ENCODE measurements around the gene AUTS2.

The AUTS2 gene

GRCh38 chr7:69840248-69840647, 242.0 kb downstream of the AUTS2 start:
- no peak for TF ChIP-seq FOXM1 (IDR thresholded peaks at IDR 0.05; ENCODE audit: borderline replicate concordance)
- TF ChIP-seq NFRKB (IDR thresholded peaks at IDR 0.05) = no peak
- TF ChIP-seq ARNT (IDR thresholded peaks at IDR 0.05) = no peak
- no peak for TF ChIP-seq FOXA1 (IDR thresholded peaks at IDR 0.05)
- TF ChIP-seq BHLHE40 (IDR thresholded peaks at IDR 0.05; ENCODE audit: borderline replicate concordance) = no peak
- no peak for TF ChIP-seq PKNOX1 (IDR thresholded peaks at IDR 0.05)
- TF ChIP-seq L3MBTL2 (conservative IDR thresholded peaks at IDR 0.05) = no peak
- TF ChIP-seq LEF1 (IDR thresholded peaks at IDR 0.05; ENCODE audit: borderline replicate concordance) = no peak
- TF ChIP-seq CTBP1 (IDR thresholded peaks at IDR 0.05; ENCODE audit: borderline replicate concordance) = no peak
- TF ChIP-seq SUZ12 (IDR thresholded peaks at IDR 0.05) = no peak
- no peak for TF ChIP-seq FOXK2 (IDR thresholded peaks at IDR 0.05)
- TF ChIP-seq ZNF384 (IDR thresholded peaks at IDR 0.05) = no peak
- no peak for TF ChIP-seq SP1 (IDR thresholded peaks at IDR 0.05)
- no peak for TF ChIP-seq TARDBP (IDR thresholded peaks at IDR 0.05)
- TF ChIP-seq ELF4 (IDR thresholded peaks at IDR 0.05) = no peak
- no peak for TF ChIP-seq HDGF (IDR thresholded peaks at IDR 0.05; ENCODE audit: borderline replicate concordance)
- POLR2A ChIA-PET = no interaction called here
- CTCF ChIA-PET = no interaction called here
- no peak for DNase-seq (ENCODE audit: extremely low spot score)

- ChIA-PET POLR2A (no interaction called here), CTCF (no interaction called here)
- no peak for DNase-seq (ENCODE audit: extremely low spot score)
- no peak for TF ChIP-seq L3MBTL2 (conservative IDR thresholded peaks at IDR 0.05)
- no peak for TF ChIP-seq FOXA1 (IDR thresholded peaks at IDR 0.05)
- TF ChIP-seq NFRKB (IDR thresholded peaks at IDR 0.05) = no peak
- TF ChIP-seq TARDBP (IDR thresholded peaks at IDR 0.05) = no peak
- TF ChIP-seq ARNT (IDR thresholded peaks at IDR 0.05) = no peak
- no peak for TF ChIP-seq BHLHE40 (IDR thresholded peaks at IDR 0.05; ENCODE audit: borderline replicate concordance)
- no peak for TF ChIP-seq ELF4 (IDR thresholded peaks at IDR 0.05)
- TF ChIP-seq CTBP1 (IDR thresholded peaks at IDR 0.05; ENCODE audit: borderline replicate concordance) = no peak
- TF ChIP-seq LEF1 (IDR thresholded peaks at IDR 0.05; ENCODE audit: borderline replicate concordance) = no peak
- no peak for TF ChIP-seq SUZ12 (IDR thresholded peaks at IDR 0.05)
- TF ChIP-seq SP1 (IDR thresholded peaks at IDR 0.05) = no peak
Measured at GRCh38 chr7:69843653-69844052, 245.4 kb downstream of the AUTS2 start.

- no peak for TF ChIP-seq ELF4 (IDR thresholded peaks at IDR 0.05)
- no peak for TF ChIP-seq CTBP1 (IDR thresholded peaks at IDR 0.05; ENCODE audit: borderline replicate concordance)
- TF ChIP-seq HDGF (IDR thresholded peaks at IDR 0.05; ENCODE audit: borderline replicate concordance) = no peak
- TF ChIP-seq FOXA1 (IDR thresholded peaks at IDR 0.05) = no peak
- no peak for TF ChIP-seq BHLHE40 (IDR thresholded peaks at IDR 0.05; ENCODE audit: borderline replicate concordance)
- TF ChIP-seq NFRKB (IDR thresholded peaks at IDR 0.05) = no peak
- no peak for TF ChIP-seq TARDBP (IDR thresholded peaks at IDR 0.05)
- no peak for TF ChIP-seq LEF1 (IDR thresholded peaks at IDR 0.05; ENCODE audit: borderline replicate concordance)
- TF ChIP-seq PKNOX1 (IDR thresholded peaks at IDR 0.05) = no peak
- TF ChIP-seq FOXM1 (IDR thresholded peaks at IDR 0.05; ENCODE audit: borderline replicate concordance) = no peak
- TF ChIP-seq L3MBTL2 (conservative IDR thresholded peaks at IDR 0.05) = no peak
- no peak for TF ChIP-seq ZNF384 (IDR thresholded peaks at IDR 0.05)
- no peak for TF ChIP-seq SP1 (IDR thresholded peaks at IDR 0.05)
- DNase-seq (ENCODE audit: extremely low spot score) = no peak
- ChIA-PET CTCF (no interaction called here), POLR2A (no interaction called here)
Measured at GRCh38 chr7:69844264-69844868, 246.1 kb downstream of the AUTS2 start.

- no peak for DNase-seq (ENCODE audit: extremely low spot score)
- ChIA-PET POLR2A (no interaction called here), CTCF (interaction anchor here (0.6 kb wide), 1 partner anchor 1787 kb away, joined by 5 read pairs; no protein-coding TSS in a partner anchor)
- no peak for TF ChIP-seq PKNOX1 (IDR thresholded peaks at IDR 0.05)
- TF ChIP-seq NFRKB (IDR thresholded peaks at IDR 0.05) = no peak
- no peak for TF ChIP-seq SP1 (IDR thresholded peaks at IDR 0.05)
- TF ChIP-seq FOXK2 (IDR thresholded peaks at IDR 0.05) = no peak
- TF ChIP-seq FOXA1 (IDR thresholded peaks at IDR 0.05) = no peak
- TF ChIP-seq SUZ12 (IDR thresholded peaks at IDR 0.05) = no peak
- TF ChIP-seq FOXM1 (IDR thresholded peaks at IDR 0.05; ENCODE audit: borderline replicate concordance) = no peak
- TF ChIP-seq BHLHE40 (IDR thresholded peaks at IDR 0.05; ENCODE audit: borderline replicate concordance) = no peak
- no peak for TF ChIP-seq TARDBP (IDR thresholded peaks at IDR 0.05)
- TF ChIP-seq HDGF (IDR thresholded peaks at IDR 0.05; ENCODE audit: borderline replicate concordance) = no peak
- TF ChIP-seq LEF1 (IDR thresholded peaks at IDR 0.05; ENCODE audit: borderline replicate concordance) = no peak
- no peak for TF ChIP-seq ELF4 (IDR thresholded peaks at IDR 0.05)
- no peak for TF ChIP-seq CTBP1 (IDR thresholded peaks at IDR 0.05; ENCODE audit: borderline replicate concordance)
- no peak for TF ChIP-seq L3MBTL2 (conservative IDR thresholded peaks at IDR 0.05)
Measured at GRCh38 chr7:69845721-69846495, 247.6 kb downstream of the AUTS2 start.

DNA sequence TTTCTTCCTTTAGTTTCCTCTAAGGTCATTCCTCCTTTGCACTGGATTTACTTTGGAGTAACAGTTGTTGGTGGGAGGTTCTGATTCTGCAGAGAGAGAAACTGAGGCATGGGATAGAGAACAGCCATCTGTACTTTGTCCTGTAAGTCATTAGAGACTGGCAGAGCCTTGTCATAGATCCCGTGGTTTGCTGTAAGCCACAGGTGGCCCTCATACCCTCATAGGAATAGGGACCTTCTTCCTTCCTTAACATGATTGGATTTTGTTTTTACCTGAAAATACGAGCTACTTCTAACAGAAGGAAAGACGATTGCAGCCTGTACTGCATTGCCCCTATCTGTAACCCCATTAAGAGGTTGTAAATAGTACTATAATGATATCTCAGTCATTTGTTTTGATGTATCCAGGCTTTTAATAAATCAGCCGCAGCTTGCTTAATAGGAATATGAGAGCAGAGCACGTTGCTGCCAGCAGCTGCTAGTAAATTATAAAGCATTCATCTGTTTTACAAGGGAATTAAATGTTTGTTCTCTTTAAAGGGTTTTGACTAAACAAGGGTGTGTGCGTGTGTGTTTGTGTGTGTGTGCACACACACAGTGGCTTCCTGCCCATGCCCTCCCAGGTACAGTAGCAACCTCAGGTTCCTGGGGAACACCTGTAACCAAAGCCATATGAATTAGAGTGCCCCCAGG, 249.8 kb downstream of the AUTS2 start:
- no peak for TF ChIP-seq ELF4 (IDR thresholded peaks at IDR 0.05)
- TF ChIP-seq HDGF (IDR thresholded peaks at IDR 0.05; ENCODE audit: borderline replicate concordance) = no peak
- TF ChIP-seq TARDBP (IDR thresholded peaks at IDR 0.05) = no peak
- no peak for TF ChIP-seq CTBP1 (IDR thresholded peaks at IDR 0.05; ENCODE audit: borderline replicate concordance)
- no peak for TF ChIP-seq ZNF384 (IDR thresholded peaks at IDR 0.05)
- TF ChIP-seq PKNOX1 (IDR thresholded peaks at IDR 0.05) = no peak
- no peak for TF ChIP-seq ARNT (IDR thresholded peaks at IDR 0.05)
- no peak for TF ChIP-seq FOXM1 (IDR thresholded peaks at IDR 0.05; ENCODE audit: borderline replicate concordance)
- no peak for TF ChIP-seq BHLHE40 (IDR thresholded peaks at IDR 0.05; ENCODE audit: borderline replicate concordance)
- no peak for TF ChIP-seq SP1 (IDR thresholded peaks at IDR 0.05)
- no peak for TF ChIP-seq L3MBTL2 (conservative IDR thresholded peaks at IDR 0.05)
- no peak for TF ChIP-seq FOXK2 (IDR thresholded peaks at IDR 0.05)
- TF ChIP-seq NFRKB (IDR thresholded peaks at IDR 0.05) = no peak
- TF ChIP-seq FOXA1 (IDR thresholded peaks at IDR 0.05) = no peak
- no peak for DNase-seq (ENCODE audit: extremely low spot score)
- POLR2A ChIA-PET = interaction anchor here (1.0 kb wide), 1 partner anchor 9 kb away, joined by 3 read pairs; no protein-coding TSS in a partner anchor
- CTCF ChIA-PET = interaction anchor here (0.8 kb wide), 1 partner anchor 20 kb away, joined by 3 read pairs; no protein-coding TSS in a partner anchor
